Gastroesophageal sphincter (tissue), 4 donors: ENCODE measurements around the gene GPR68. TPM values are rescaled to one million over a fixed set of nuclear protein-coding genes. Genes with fewer than 3 reads are reported as not detected.
"Not testable (repeated sequence)": the region's sequence is repeated elsewhere in the genome, so short reads cannot be mapped to it uniquely, and the experiment has no call there.

Source experiments
- ATAC-seq: fragments of 150-250 bp; one replicate; pipeline ENCODE4 v1.9.1; 2016; ENCODE audit warnings: mild to moderate bottlenecking, moderate library complexity
- H3K27ac ChIP-seq, 4 donors: fragments of 200-600 bp; sonication (generic) in 3 of 4; 1 replicate in 3 of 4; 2 replicates in 1 of 4; pipeline ENCODE4 v1.5.1; 2016 to 2019
- H3K27me3 ChIP-seq: fragments of 200-600 bp; sonication (generic); one replicate; pipeline ENCODE4 v1.5.1; 2019
- H3K36me3 ChIP-seq, 2 donors: fragments of 200-600 bp; sonication (generic); one replicate each; pipeline ENCODE4 v1.5.1; 2019; ENCODE audit warnings: control low read depth in 1 of 2
- H3K4me1 ChIP-seq, 3 donors: fragments of 200-600 bp; sonication (generic); 1 replicate in 2 of 3; 2 replicates in 1 of 3; pipeline ENCODE4 v1.5.1; 2016 to 2019; ENCODE audit warnings: control low read depth in 2 of 3
- H3K4me3 ChIP-seq, 2 donors: fragments of 200-600 bp; sonication (generic); one replicate each; pipeline ENCODE4 v1.5.1; 2019; ENCODE audit warnings: mild to moderate bottlenecking in 1 of 2, moderate library complexity in 1 of 2
- H3K9me3 ChIP-seq, 3 donors: fragments of 200-600 bp; sonication (generic); one replicate each; pipeline ENCODE4 v1.5.1; 2017 to 2019; ENCODE audit warnings: control low read depth in 2 of 3
- EP300 ChIP-seq: sonication (generic); formaldehyde crosslinking; IDR thresholded peaks from one replicate; pipeline ENCODE4 v1.6.1; 2017; ENCODE audit warnings: antibody characterized with exemption, mild to moderate bottlenecking
- POLR2A ChIP-seq, 2 donors: fragments of 450-650 bp; IDR thresholded peaks; one replicate each; pipeline ENCODE4 v1.6.1; 2017; ENCODE audit warnings: antibody characterized with exemption in 2 of 2, mild to moderate bottlenecking in 2 of 2, moderate library complexity in 1 of 2
- POLR2AphosphoS5 ChIP-seq: sonication (generic); formaldehyde crosslinking; IDR thresholded peaks from one replicate; pipeline ENCODE4 v1.6.1; 2017; ENCODE audit warnings: antibody characterized with exemption
- WGBS, 2 donors: methylation state at CpG; one replicate each; pipeline ENCODE4 v1.1.5; 2018; ENCODE audit warnings: low coverage in 1 of 2; 5-methylcytosine and 5-hydroxymethylcytosine counted together
- total RNA-seq, 4 donors: library from RNA; depleted of rRNA; stranded (reverse); fragments of >200 nt; gene quantifications; one replicate each; pipeline ENCODE4 v1.1.0, GENCODE V29; 2016
- TF ChIP-seq, protein P1 (sequence below), 4 experiments: fragments of 200-600 bp in 2 of 4; fragments of 450-650 bp in 2 of 4; sonication (generic) in 1 of 4; IDR thresholded peaks; one replicate each; pipeline ENCODE4 v1.5.1; 2017 to 2019; ENCODE audit warnings: antibody characterized with exemption in 4 of 4, mild to moderate bottlenecking in 2 of 4, moderate library complexity in 2 of 4

The GPR68 gene
- total RNA-seq, 4 donors from 2014 or later = 1.8 to 10.3 (median 3.0) TPM

DNA sequence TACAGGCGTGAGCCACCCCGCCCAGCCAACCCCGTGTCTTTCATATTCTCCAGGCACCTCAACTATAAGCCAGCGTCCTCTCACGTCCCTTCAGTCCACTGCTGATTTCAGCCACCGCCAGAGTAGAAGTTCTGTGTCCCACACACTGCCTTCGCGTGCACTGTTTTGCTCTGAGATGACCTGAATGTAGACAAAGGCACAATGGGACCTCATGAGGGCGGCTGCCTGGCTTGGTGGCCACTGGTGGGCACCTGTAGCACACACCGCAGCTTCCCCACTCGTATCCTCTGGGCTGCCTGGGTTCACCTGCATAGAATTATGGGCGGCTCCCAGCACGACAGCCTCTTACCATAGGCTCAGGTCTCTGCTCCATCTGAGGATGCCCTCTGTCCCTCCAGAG lies 57.2 kb downstream of the GPR68 start:
- no peak for ATAC-seq
- H3K4me1 ChIP-seq = no peaks in the 10 kb centered on the region
- H3K27me3 ChIP-seq = no peaks in the 10 kb centered on the region
- no peaks in the 10 kb centered on the region for H3K9me3 ChIP-seq
- WGBS, 2 donors = 92 to 98% methylated on average over 5 to 7 of the region's 13 CpGs
- no peak overlapping the region for H3K27ac ChIP-seq
- H3K36me3 ChIP-seq = peaks cover 0 to 96% of the 10 kb centered on the region in 2 donors
- no peak for TF ChIP-seq POLR2A (IDR thresholded peaks at IDR 0.05)
- TF ChIP-seq, protein P1, sequence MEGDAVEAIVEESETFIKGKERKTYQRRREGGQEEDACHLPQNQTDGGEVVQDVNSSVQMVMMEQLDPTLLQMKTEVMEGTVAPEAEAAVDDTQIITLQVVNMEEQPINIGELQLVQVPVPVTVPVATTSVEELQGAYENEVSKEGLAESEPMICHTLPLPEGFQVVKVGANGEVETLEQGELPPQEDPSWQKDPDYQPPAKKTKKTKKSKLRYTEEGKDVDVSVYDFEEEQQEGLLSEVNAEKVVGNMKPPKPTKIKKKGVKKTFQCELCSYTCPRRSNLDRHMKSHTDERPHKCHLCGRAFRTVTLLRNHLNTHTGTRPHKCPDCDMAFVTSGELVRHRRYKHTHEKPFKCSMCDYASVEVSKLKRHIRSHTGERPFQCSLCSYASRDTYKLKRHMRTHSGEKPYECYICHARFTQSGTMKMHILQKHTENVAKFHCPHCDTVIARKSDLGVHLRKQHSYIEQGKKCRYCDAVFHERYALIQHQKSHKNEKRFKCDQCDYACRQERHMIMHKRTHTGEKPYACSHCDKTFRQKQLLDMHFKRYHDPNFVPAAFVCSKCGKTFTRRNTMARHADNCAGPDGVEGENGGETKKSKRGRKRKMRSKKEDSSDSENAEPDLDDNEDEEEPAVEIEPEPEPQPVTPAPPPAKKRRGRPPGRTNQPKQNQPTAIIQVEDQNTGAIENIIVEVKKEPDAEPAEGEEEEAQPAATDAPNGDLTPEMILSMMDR (IDR thresholded peaks at IDR 0.05) = no peak
- TF ChIP-seq POLR2AphosphoS5 = no peak
- no peak for TF ChIP-seq EP300
- no peak overlapping the region for H3K4me3 ChIP-seq

DNA sequence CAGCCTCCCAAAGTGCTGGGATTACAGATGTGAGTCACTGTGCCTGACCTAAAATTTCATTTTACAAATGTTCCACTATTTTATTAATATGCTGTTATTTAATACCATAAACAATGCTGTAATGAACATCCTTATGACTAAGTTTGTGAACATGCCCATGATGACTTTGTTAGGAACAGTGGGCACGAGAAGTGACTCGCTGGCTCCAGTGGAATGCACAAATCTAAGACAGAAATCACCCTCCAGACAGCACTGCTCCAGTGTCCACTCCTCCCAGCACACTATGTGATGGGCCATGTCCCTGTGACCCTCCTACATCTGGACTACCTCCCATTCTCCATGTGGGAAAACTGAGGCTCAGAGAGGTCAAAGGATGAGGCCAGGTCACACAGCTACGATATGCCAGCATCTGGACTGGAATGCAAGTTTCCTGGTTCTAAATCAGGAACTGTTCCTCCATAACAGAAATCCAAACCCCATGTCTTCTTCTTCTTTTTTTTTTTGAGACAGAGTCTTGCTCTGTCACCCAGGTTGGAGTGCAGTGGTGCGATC lies 57.9 kb downstream of the GPR68 start:
- Histone ChIP-seq H3K9me3 (no peaks in the 10 kb centered on the region), H3K36me3 (peaks cover 0 to 96% of the 10 kb centered on the region in 2 donors), H3K27me3 (no peaks in the 10 kb centered on the region), H3K27ac (no peak overlapping the region), H3K4me1 (no peaks in the 10 kb centered on the region), H3K4me3 (no peak overlapping the region)
- no peak for ATAC-seq
- TF ChIP-seq POLR2A (IDR thresholded peaks at IDR 0.05) (no peak), POLR2AphosphoS5 (no peak), EP300 (no peak)
- TF ChIP-seq, protein P1 (IDR thresholded peaks at IDR 0.05) = no peak
- 85 to 96% methylated on average over 3 of the region's 4 CpGs for WGBS, 2 donors

GRCh38 chr14:91185721-91186120 lies 58.8 kb downstream of the GPR68 start:
- no peaks in the 10 kb centered on the region for H3K9me3 ChIP-seq

GRCh38 chr14:91184559-91184958 lies 59.9 kb downstream of the GPR68 start:
- Histone ChIP-seq H3K4me3 (no peak overlapping the region), H3K27me3 (no peaks in the 10 kb centered on the region), H3K27ac (no peak overlapping the region), H3K4me1 (no peaks in the 10 kb centered on the region), H3K36me3 (peaks cover 0 to 97% of the 10 kb centered on the region in 2 donors), H3K9me3 (no peaks in the 10 kb centered on the region)
- ATAC-seq = no peak
- TF ChIP-seq POLR2A (IDR thresholded peaks at IDR 0.05) = no peak
- TF ChIP-seq POLR2AphosphoS5 = no peak
- TF ChIP-seq EP300 = no peak
- TF ChIP-seq, protein P1 (IDR thresholded peaks at IDR 0.05) = no peak

More at GRCh38 chr14:91185721-91186120, 58.8 kb downstream of the GPR68 start:
- WGBS, 2 donors = 7 to 13% methylated on average over 1 of the region's 1 CpG
- Histone ChIP-seq H3K4me1 (no peaks in the 10 kb centered on the region), H3K36me3 (peaks cover 0 to 96% of the 10 kb centered on the region in 2 donors), H3K4me3 (no peak overlapping the region), H3K27me3 (no peaks in the 10 kb centered on the region), H3K27ac (no peak overlapping the region)
- TF ChIP-seq POLR2AphosphoS5 (no peak), POLR2A (IDR thresholded peaks at IDR 0.05) (no peak), EP300 (no peak)
- TF ChIP-seq, protein P1 (IDR thresholded peaks at IDR 0.05) = no peak
- no peak for ATAC-seq

DNA sequence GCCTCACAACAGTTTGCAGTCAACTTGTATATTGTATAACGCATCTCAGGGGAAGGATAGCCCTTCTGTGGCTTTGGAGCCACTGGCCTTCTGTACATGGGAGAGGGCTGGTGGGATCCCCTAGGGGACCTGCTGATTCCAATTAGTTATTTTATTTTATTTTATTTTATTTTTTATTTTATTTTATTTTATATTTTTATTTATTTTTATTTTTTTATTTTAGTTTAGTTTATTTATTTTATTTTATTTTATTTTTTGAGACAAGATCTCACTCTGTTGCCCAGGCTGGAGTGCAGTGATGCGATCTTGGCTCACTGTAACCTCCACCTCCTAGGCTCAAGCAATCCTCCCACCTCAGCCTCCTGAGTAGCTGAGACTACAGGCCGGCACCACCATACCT lies 61.8 kb downstream of the GPR68 start:
- ATAC-seq, H3K9me3 ChIP-seq, H3K4me1 ChIP-seq, H3K4me3 ChIP-seq, H3K27me3 ChIP-seq, H3K27ac ChIP-seq: not testable (repeated sequence)
- peaks cover 0 to 97% of the 10 kb centered on the region in 2 donors for H3K36me3 ChIP-seq
- WGBS, 2 donors = 100% methylated on average over 1 to 3 of the region's 3 CpGs

Other genes with a start within 250 kb of the GPR68 start
- 10 to 100 TPM; 30.8 to 48.6 (median 36.6) TPM for gene RPS6KA5, start 184.1 kb downstream of the GPR68 start, total RNA-seq
- 100 to 1,000 TPM in 1 of 4 donors, 10 to 100 TPM in 3; 52.8 to 118 (median 77.3) TPM for gene DGLUCY, start 130.6 kb downstream of the GPR68 start, total RNA-seq
- 10 to 100 TPM in 1 of 4 donors, 1 to 10 TPM in 3; 2.0 to 10.1 (median 4.9) TPM for gene CCDC88C, start 173.1 kb upstream of the GPR68 start, total RNA-seq